Neural cell (in vitro differentiated cells): ENCODE results near the gene SAMD9.

Experiments
- CTCF ChIP-seq: fragments of 450-650 bp; IDR thresholded peaks from 2 replicates; pipeline ENCODE4 v1.5.1; 2014; ENCODE audit warnings: antibody characterized with exemption, mild to moderate bottlenecking, moderate library complexity; ENCODE audit not compliant: poor library complexity, severe bottlenecking
- EP300 ChIP-seq: fragments of 450-650 bp; conservative IDR thresholded peaks from 2 replicates; pipeline ENCODE4 v1.6.1; 2014; ENCODE audit warnings: antibody characterized with exemption, mild to moderate bottlenecking, moderate library complexity; ENCODE audit not compliant: poor library complexity, severe bottlenecking
- EZH2 ChIP-seq: fragments of 200-600, 300-800 bp; shearing (Covaris generic), sonication (generic); IDR thresholded peaks from 2 replicates; pipeline ENCODE4 v1.6.1; 2014; ENCODE audit warnings: antibody characterized with exemption, low read length, borderline replicate concordance, mild to moderate bottlenecking; ENCODE audit not compliant: insufficient read depth, poor library complexity, severe bottlenecking
- POLR2AphosphoS5 ChIP-seq: IDR thresholded peaks from 2 replicates; pipeline ENCODE4 v1.6.1; 2012
- REST ChIP-seq: IDR thresholded peaks from 2 replicates; pipeline ENCODE4 v1.6.1; 2012; ENCODE audit warnings: borderline replicate concordance

GRCh38 chr7:93132216-93132615, 14.4 kb upstream of the SAMD9 start:
- TF ChIP-seq EZH2 (no peak), CTCF (no peak), EP300 (no peak), REST (no peak), POLR2AphosphoS5 (no peak)
